HG02610 (cell line): ENCODE results near the gene PLEKHG5.

Experiments
- ATAC-seq: cut with Tn5 transposase; IDR thresholded peaks from one replicate; pipeline ENCODE4 v1.9.1; 2021; ENCODE audit warnings: mild to moderate bottlenecking, moderate library complexity; ENCODE audit not compliant: unreplicated experiment

PLEKHG5 gene

DNA sequence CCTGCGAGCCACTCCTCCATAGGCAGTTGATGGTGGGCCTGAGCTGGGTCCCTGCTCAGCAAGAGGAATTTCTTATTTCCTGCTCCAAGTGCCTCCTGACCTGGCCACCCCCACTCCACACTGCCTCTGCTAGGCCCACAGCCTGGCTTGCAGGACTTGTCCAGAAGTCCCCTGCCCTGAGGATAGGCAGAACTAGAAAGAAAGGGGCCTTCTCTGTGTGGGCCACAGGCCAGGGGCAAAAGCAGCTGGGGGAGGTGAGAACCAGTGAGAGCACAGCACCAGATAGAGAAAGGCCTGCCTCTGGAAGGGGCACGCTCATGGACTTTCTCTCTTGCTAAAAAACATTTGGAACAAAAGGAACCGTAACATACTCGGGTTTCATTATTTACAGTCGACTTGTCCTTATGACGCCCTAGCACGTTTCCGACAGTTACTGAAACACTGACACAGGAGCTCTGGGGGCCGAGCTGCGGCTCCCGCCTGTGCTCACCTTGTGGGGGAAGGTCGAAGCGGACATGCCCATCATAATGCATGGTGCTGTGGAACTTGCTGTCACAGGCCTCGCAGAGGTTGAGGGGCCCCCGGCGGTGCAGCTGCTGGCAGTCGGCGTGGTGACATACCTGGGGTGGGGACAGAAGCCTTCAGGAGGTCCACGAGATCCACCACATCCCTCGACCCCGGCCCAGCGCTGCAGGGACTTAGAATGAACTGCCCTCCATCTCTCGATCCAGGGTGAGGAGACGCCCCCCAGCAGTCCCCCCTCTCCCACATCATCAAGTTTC, 14.2 kb downstream of the PLEKHG5 start:
- no peak for ATAC-seq

DNA sequence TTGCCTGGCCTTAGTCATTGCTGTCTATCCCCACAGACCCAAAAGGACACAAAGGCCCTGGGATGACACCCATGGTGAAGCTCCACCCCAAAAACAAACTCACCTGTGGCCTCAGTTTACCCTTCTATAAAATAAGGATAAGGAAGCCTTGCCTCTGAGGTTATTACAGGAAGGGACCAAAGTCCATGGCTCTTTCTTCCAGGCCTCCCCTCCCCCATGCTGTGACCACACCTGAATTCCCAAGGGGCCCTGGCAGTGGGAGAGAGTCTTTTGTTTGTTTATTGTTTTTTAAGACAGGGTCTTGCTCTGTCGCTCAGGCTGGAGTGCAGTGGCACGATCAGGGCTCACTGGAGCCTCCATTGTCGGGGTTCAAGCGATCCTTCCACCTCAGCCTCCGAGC, 15.0 kb downstream of the PLEKHG5 start:
- ATAC-seq, result no peak

DNA sequence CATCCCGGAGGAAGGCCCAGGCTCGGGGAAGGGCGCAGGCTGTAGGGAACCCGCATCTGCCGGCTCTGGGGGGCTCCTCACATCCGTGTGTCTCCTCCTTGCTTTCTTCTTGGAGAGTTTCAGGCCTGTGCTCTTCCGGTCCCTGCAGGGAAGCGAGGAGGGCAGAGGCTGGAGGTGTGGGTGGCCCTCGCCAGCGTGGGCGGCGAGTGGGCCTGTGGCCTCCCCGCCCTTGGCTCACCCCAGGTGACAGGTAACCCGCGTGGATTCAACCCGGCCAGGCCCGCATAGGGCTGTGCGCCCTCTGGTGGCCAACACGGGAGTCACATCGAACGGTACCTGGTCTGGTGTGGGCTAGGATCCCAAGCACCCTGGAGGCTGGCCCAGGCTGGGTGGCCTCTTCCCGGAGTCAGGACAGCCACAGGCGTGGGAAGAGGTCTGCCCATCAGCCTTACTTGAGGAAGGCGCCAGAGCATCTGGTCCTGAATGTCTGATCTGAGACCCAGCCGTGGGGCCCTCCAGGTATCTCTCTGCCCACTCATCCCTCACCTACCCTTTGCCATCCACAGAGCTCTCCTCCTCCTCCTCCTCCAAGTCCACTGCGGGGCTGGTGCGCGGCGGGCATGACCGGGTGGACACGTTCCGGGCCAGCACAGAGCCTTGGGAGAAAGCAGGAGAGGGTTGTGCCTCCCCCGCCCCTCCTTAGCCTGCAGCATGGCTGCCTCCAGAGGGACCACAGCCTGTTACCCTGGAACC, 15.9 kb downstream of the PLEKHG5 start:
- no peak for ATAC-seq

DNA sequence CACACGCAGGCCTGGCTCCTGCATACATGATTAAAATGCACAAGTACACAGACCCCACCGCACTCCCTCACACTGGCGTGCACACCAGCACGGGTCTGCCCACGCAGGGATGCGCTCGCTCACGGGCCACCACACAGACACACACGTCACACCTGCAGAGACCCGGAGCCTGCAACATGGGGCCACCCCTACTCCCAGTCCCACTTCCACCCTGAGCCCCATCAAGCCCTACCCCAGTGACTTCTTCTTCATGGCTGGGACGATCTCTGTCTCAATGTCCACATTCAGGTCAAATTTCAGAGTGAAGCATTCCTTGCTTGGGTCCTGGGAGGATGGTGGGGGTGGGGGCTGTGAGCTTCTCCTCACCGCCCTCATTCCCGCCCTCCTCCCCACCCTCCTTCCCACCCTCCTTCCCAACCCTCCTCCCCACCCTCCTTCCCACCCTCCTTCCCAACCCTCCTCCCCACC, 16.6 kb downstream of the PLEKHG5 start:
- no peak for ATAC-seq

DNA sequence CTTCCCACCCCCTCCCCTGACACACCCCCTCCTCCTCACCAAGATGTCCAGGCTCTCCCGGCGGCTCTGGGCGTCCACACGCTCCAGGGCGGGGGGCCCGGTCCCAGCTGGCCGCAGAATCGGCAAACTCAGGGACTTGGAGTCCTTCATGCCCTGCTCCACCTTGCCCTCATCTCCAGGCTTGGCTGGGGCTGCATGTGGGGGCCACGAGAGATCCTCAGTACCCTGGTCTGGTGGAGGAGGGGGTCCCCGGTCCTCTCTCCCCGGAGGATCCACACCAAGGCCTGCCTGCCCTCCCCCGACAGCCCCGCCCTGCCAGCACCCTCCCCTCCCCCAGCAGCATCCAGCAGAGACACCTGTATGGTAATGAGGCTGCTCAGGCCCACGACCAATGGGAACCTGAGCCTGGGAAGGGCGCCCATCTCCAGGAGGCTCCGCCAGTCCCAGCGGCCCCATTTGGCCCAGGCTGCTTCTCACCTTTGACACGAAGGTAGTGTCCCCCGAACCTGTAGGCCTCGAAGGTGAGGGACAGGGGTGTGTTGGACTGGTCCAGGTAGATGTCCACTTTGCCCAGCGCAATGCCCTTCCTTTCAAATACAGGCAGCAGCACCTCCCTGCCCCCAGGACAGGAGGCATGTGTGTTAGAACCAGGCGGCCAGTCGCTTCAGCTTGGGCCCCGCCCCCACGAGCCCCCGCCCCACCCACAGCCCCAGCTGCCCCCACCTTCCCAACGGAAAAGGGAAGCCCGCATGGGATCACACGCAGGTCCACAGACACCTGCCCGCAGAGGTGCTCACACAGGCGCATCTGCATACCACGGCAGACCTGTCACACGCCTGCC, 17.3 kb downstream of the PLEKHG5 start:
- ATAC-seq, result no peak

DNA sequence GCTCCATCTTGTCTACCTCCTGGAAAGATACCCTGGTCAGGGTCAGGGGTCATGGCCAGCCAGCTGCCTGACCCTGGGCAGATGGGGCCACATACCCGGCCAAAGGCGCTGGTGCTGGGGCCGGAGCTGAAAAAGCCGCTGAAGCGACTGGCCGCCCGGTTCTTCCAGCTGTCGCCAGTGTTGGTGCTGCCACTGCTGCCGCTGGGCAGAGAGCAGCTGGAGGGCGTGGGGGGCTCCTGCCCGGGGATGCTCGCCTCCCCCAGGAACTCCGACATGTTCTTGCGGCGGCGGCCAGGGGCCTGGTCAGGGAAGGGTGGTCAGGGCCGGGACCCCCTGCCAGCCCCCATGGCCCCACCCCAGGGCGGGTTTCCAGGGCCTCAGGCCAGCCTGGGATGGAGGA, 18.3 kb downstream of the PLEKHG5 start:
- no peak for ATAC-seq

DNA sequence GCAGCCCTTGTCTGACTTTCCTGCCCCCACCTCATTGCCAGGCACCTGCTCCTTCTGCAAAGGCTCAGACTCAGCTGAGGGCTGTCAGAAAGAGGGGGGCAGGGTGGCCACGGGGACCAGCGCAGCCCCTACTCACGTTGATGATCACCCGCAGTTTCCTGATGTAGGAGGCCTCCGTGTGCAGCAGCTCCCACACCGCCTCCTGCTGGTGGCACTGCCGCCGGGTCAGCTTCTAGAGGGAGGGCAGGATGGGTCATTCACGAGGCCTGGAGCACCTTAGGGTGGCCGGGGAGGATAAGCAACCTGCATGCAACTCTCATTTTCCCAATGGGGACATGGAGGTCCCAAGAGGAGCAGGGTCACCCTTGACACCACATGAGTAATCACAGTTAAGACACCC, 19.1 kb downstream of the PLEKHG5 start:
- ATAC-seq, result no peak

DNA sequence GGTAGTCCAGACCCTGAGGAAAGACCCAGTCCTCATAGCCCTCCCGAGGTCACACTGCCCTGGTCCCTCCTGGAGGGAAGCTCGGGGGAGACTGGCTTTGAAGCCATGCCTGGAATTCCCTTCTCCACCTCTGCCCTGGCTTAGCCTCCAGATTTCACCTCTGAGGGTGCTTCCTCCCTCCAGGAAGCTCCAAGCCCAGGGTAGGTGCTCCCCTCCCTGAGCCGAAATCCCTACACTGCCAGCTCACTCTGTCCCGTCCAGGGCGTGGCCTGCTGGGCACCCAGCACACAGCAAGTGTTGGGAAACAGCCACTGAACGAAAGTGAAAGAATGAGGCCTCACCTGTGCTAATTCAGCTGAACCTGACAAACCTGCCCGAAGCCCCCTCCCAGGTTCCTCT, 19.5 kb downstream of the PLEKHG5 start:
- ATAC-seq, result no peak

DNA sequence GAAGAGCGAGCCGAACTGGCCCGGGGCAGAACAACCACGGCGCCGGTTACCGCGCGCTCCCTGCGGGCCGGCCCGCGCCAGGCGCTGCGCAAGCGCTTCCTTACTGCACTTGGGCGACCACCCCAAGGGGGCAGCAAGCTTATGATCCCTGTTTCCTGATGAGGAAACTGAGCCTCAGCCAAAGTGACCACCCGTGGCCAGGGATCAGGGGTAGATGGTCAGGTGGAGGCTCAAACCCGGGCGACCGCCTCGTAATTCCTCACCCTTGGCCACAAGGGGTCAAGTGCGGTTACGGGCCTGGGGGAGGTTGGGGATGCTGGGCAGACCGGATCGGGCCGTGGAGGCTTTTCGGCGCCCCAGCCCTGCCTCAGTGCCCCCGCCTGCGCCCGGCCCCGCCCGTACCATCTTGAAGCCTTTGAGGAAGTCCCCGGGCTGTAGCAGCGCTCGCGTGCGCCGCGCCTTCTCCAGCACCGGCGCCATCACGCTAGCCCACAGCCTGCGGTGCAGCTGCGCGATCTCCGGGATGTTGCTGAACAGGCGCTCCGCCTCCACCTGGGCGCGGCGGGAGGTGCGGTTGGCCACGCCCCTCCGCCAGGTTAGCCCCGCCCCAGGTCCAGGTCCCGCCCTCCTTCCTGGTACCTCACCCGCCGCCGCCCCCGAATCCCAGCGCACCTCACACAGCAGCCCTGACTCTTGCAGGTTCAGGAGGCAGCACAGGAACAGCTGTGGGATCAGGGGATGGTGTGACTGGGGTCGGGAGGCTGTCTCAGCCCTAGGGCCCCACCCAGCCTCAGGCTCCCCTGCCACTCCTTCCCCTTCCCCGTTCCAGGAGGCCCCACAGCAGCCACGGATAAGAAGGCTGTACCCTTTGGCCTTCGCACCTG, 20.1 kb downstream of the PLEKHG5 start:
- no peak for ATAC-seq

DNA sequence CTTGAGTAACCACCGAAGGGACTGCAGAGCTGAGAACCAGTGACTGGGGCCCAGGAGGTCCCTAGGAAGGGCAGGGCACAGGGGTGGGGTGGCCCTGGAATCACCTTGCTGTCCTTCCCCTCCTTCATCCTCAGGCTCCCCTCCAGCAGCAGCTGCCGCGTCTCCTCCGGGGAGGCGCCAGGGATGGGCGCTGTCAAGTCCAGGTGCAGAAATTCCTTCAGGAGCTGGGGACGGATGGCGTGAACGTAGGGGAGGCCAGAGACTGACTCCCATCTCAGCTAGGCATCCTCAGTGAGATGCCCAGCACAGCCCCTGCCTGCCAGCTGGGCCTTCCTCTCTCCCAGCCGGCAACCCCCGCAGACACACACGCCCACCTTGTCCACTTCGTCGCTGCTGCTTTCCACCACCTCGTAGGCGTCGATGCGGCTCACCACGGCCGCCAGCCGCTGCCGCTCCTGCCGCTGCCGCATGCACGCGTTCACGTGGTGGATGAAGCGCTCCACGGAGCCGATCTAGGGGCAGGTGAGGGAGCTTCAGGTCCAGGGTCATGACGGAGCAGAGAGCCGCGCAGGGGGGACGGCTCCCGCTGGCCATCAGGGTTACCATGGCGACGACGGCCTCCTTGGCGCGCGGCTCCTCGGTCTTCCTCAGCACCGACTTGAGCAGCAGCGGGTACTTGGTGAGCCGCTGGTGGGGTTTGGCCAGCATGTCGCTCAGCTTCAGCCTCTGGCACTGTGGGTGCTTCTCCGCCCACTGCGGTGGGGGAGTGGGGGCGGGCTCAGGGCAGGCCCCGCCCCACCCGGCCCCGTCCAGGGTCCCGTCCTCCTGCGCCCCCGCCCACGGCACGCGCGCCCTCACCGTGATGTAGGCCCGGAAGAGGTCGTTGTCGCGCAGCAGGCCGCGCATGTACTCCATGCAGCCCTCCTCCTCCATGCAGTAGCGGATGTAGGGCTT, 21.1 kb downstream of the PLEKHG5 start:
- ATAC-seq, result no peak

DNA sequence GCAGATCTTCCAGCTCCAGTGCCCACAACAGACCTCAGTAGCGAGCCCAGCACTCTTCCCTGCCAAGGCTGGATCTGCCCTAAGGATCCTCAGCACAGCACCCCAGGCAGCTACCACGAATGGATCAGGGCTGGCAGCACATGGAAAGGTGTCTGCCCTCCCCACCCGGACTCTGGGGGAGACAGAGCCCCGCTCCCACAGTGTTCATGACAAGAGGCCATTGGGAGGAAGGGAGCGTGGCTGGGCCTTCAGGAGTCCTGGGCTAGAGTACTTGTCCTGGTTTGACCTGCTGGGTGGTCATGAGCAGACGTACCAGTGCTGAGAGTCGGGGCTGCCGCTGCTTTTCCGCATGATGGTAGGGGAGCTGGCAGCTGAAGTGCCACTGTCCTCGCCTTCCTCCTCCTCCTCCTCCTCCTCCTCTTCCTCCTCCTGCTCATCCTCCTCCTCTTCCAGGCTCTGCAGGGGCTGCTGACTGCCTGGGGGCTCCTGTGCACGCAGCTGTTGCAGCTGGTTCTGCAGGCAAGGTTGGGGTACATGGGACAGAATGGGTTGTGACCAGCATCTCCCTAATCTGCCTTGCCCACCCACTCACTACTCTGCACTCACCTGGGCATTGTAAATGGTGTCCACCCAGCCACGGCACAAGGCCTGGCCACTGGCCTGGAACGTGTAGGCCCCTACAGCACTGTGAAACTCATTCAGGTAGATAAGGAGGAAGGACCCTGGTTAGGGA, 22.6 kb downstream of the PLEKHG5 start:
- no peak for ATAC-seq

DNA sequence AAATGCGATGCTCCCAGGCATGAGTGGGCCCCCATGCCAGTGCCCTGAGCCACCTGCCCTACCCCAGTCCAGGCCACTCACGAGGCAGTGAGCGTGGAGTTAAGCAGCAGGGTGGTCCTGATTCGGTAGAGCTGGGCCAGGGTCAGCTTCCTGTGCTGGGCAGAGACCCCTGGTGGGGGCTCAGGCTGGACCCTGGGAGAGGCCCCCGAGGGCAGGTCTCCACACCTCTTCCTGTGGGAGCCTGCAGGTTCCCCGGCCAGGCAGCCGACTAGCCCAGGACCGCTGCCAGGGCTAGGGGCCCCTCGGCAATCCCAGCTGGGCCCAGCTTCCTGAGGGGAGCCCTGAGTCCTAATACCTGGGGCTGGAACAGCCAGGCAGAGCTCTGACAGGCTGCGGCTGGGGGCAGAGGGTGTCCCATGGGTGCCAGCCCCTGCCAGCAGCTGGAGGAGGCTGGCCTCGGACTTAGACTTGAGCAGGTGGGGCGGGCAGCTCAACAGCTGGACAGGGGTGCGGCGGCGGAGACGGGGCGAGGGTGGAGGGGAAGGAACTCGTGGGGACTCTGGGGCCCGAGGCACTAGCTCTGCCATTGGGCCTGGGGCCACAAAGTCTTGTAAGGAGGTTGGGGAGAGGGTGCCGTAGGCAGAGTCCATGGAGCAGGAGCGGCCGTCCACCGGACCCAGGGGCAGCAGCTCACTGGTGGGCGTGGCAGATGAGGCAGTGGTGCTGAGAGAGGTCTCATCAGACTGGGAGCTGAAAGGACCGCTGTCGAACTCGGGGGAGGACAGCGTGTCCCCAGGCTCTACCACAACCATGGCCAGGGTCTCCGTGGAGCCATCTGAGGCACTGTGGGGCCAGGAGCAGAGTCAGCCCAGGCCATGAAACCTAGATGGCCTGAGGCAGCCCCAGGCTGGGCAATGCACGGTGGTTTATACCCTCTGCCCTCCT, 23.5 kb downstream of the PLEKHG5 start:
- no peak for ATAC-seq

DNA sequence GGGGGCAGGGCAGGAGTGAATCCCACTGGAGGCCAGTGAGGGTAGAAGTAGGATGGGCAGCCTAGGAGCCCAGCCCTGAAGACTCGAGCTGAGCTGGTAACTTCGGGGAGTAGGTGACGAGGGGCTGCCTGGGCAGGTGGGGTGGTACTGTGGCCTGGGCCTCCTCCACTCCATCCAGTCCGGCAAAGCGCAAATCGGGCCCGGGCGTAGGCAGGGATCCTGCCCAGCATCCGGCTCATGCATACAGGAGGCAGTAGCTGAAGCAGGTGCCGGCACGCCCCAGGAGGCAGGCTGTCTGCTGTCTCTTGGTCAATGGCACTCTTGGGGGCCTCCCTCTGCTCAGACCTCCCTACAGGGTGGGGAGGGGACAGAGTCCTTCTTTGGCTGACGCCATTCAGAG, 24.2 kb downstream of the PLEKHG5 start:
- ATAC-seq, result no peak

DNA sequence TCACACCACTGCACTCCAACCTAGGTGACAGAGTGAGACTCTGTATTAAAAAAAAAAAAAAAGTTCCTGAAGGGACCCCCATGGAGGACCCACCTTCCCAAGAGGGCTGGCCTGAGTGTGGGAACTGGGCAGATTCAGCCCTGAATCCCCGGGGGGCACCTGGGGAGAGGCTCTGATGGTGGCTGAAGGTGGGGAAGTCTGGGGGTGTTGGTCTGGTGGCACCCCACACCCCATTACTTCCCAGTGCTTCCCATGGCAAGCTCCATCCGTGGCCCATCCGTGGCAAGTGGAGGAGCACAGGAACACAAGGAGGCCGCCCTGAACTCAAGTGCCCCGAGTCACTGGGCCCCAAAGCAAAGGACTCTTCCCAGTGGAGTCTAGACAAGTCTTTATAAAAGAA, 24.7 kb downstream of the PLEKHG5 start:
- ATAC-seq, result no peak

DNA sequence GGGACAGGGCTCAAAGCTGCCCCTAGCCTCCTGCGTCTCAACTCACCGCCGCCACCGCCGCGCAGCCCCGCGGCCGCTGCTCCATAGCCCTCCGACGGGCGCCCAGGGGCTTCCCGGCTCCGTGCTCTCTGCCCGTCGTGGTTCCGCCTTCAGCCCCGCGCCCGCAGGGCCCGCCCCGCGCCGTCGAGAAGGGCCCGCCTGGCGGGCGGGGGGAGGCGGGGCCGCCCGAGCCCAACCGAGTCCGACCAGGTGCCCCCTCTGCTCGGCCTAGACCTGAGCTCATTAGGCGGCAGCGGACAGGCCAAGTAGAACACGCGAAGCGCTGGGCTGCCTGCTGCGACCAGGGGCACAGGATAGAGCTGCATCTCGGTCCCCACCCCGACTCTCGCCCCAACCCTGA, 25.4 kb downstream of the PLEKHG5 start, which contains the start of gene TNFRSF25:
TNFRSF25 (minus strand) TSS at position 151 of the 400 bp plus-strand sequence; CDS start at position 85, 66 bp downstream.
- no peak for ATAC-seq

DNA sequence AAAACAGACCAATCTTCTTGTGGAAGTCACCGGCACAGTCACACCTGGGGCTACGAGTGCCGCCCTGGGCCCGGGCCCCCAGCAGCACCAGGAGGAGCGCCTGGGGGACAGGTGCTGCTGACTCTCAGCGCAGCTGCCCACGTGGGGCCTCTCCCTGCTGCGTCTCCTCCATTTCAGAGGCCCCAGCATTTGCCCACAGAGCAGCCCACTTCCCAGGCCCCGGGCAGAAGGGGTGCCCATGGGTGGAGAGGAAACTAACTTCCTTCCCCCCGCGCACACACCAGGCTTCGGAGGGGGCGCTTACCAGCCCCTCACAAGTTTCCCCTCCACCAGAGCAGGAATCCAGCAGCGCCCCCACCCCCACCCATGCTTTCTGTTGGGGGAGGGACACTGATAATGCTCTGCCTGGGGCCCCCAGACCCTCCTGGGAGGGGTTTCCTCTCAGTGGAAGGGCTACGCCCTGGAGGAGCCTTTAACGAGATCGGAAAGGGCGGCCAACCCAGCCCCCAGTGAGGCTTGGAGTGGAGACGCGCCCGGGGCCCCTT, 25.9 kb downstream of the PLEKHG5 start:
- ATAC-seq, result no peak

DNA sequence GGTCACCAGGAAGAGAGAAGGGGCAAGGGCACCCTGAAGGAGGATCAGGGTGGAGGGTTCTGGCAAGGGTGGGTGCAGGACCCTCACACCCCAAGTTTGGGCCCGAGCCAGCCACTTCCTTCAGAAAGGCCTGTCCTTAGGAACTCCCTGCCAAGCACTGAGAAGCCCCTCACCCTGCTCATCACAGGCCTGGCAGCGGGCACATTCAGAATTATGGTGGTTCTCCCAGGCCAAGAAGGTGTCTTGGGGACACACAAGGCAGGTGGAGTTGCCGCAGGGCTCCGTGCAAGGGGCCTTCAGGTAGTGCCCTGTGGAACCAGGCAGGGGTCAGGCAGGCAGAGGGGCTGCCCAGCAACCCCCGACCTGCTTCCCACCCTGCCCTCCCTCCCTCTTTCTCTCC, 26.6 kb downstream of the PLEKHG5 start:
- ATAC-seq, result no peak
